Neural progenitor cell (in vitro differentiated cells): ENCODE data around the gene BDKRB2.

Source experiments
- EZH2 ChIP-seq: fragments of 200-600 bp; sonication (generic); IDR thresholded peaks from 2 replicates; pipeline ENCODE4 v1.6.1; 2017; ENCODE audit warnings: antibody characterized with exemption, mild to moderate bottlenecking, moderate library complexity
- TF ChIP-seq, protein P1 (sequence below): fragments of 200-600 bp; sonication (generic); IDR thresholded peaks from 2 replicates; pipeline ENCODE4 v1.5.1; 2017; ENCODE audit warnings: antibody characterized with exemption, mild to moderate bottlenecking

DNA sequence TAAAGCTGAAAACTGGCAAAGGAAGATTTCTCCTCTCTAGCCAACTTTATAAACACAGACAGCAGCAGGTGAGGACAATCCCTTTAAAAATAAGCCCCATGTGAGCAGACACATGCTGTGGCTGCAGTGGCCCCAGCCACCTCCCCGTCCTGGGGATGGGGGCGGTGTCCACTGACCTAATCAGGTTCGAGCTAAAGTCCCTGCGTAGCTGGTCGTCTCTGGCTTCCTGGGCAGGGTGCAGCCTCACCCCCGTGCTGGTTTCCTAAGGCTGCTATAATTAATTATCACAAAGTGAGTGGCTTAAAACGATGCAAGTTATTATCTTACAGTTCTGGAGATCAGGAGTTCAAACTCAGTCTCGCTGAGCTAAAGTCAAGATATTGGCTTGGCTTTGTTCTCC lies 52.4 kb downstream of the BDKRB2 start:
- TF ChIP-seq, protein P1, sequence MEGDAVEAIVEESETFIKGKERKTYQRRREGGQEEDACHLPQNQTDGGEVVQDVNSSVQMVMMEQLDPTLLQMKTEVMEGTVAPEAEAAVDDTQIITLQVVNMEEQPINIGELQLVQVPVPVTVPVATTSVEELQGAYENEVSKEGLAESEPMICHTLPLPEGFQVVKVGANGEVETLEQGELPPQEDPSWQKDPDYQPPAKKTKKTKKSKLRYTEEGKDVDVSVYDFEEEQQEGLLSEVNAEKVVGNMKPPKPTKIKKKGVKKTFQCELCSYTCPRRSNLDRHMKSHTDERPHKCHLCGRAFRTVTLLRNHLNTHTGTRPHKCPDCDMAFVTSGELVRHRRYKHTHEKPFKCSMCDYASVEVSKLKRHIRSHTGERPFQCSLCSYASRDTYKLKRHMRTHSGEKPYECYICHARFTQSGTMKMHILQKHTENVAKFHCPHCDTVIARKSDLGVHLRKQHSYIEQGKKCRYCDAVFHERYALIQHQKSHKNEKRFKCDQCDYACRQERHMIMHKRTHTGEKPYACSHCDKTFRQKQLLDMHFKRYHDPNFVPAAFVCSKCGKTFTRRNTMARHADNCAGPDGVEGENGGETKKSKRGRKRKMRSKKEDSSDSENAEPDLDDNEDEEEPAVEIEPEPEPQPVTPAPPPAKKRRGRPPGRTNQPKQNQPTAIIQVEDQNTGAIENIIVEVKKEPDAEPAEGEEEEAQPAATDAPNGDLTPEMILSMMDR = no peak
- TF ChIP-seq EZH2 = no peak
